IMR-90 (cell line): ENCODE measurements around the gene COL18A1.

Experiments used
- CTCF ChIP-seq: conservative IDR thresholded peaks from 2 replicates; pipeline ENCODE4 v1.5.1; 2012; ENCODE audit warnings: mild to moderate bottlenecking, low read depth, low read length, improper control_type of control experiment
- POLR2A ChIP-seq: IDR thresholded peaks from 2 replicates; pipeline ENCODE4 v1.6.1; 2012; ENCODE audit warnings: mild to moderate bottlenecking, low read depth, low read length

GRCh38 chr21:45502600-45502999 lies 97.6 kb downstream of the COL18A1 start:
- TF ChIP-seq CTCF (no peak), POLR2A (no peak)
